H1 (cell line): ENCODE measurements around the gene KCNN4. TPM values are rescaled to one million over a fixed set of nuclear protein-coding genes. Genes with fewer than 3 reads are reported as not detected.

ENCODE experiments used
- CTCF ChIA-PET: fragments of 300-600 bp; sonication (Branson Sonifier 250); formaldehyde crosslinking; loops from one replicate; lab custom pipeline; 2021; ENCODE audit not compliant: partially characterized antibody; lab: Charles Lee
- POLR2A ChIA-PET: fragments of 300-600 bp; sonication (Branson Sonifier 250); formaldehyde crosslinking; loops from one replicate; lab custom pipeline; 2021; ENCODE audit warnings: inconsistent platforms; ENCODE audit not compliant: partially characterized antibody; lab: Charles Lee
- DNase-seq, 2 experiments: peaks; one replicate each; pipeline versions ENCODE4 v3.0.0 to v3.0.0-alpha.2; 2010 to 2022; ENCODE audit warnings: low spot score in 2 of 2, low read depth in 1 of 2, mixed read lengths in 1 of 2
- FAIRE-seq: peaks from 2 replicates; lab custom pipeline; 2011; peaks lifted over from hg19 to GRCh38; lab: Jason Lieb, UNC
- H2AFZ ChIP-seq: 2 replicates; pipeline ENCODE4 v1.8.1; 2012; ENCODE audit warnings: low read length, inconsistent platforms
- H2AK5ac ChIP-seq: 2 replicates; pipeline ENCODE4 v1.6.1; 2013; ENCODE audit warnings: low read depth, low read length
- H2BK120ac ChIP-seq: replicated peaks from 2 replicates; pipeline ENCODE3; 2013; ENCODE audit warnings: low read depth, low read length, inconsistent platforms
- H2BK12ac ChIP-seq: 2 replicates; pipeline ENCODE4 v1.6.1; 2013; ENCODE audit warnings: low read depth, low read length
- H2BK15ac ChIP-seq: 2 replicates; pipeline ENCODE4 v1.6.1; 2013; ENCODE audit warnings: low read length
- H2BK20ac ChIP-seq: 2 replicates; pipeline ENCODE4 v1.6.1; 2013; ENCODE audit warnings: low read length
- H2BK5ac ChIP-seq: 2 replicates; pipeline ENCODE4 v1.6.1; 2013; ENCODE audit warnings: low read depth, low read length
- H3K14ac ChIP-seq: 2 replicates; pipeline ENCODE4 v1.6.1; 2013; ENCODE audit warnings: inconsistent platforms; ENCODE audit not compliant: insufficient read length
- H3K18ac ChIP-seq: 2 replicates; pipeline ENCODE4 v1.6.1; 2013; ENCODE audit warnings: low read length; ENCODE audit errors: extremely low read depth
- H3K23ac ChIP-seq: 2 replicates; pipeline ENCODE4 v1.6.1; 2013; ENCODE audit warnings: inconsistent platforms; ENCODE audit not compliant: insufficient read length
- H3K23me2 ChIP-seq: 2 replicates; pipeline ENCODE4 v1.6.1; 2013; ENCODE audit warnings: low read depth, low read length
- H3K27ac ChIP-seq: 2 replicates; pipeline ENCODE4 v1.6.1; 2011; ENCODE audit warnings: low read depth, low read length, inconsistent platforms
- H3K27me3 ChIP-seq, 4 experiments: replicated peaks in 1 of 4; 1 replicate in 1 of 4; 2 replicates in 3 of 4; pipeline versions ENCODE4 v1.6.1 to v1.8.1; 2011 to 2013; ENCODE audit warnings: low read length in 3 of 4, mild to moderate bottlenecking in 3 of 4, inconsistent platforms in 2 of 4, mixed read lengths in 2 of 4, moderate library complexity in 1 of 4; ENCODE audit not compliant: control insufficient read depth in 3 of 4, insufficient read depth in 3 of 4; ENCODE audit errors: extremely low read depth in 1 of 4
- H3K36me3 ChIP-seq, 4 experiments: 2 replicates each; pipeline versions ENCODE4 v1.6.1 to v1.8.1; 2011 to 2013; ENCODE audit warnings: mild to moderate bottlenecking in 4 of 4, low read length in 3 of 4, moderate library complexity in 2 of 4, control low read depth in 1 of 4, inconsistent platforms in 1 of 4; ENCODE audit not compliant: insufficient read depth in 4 of 4, control insufficient read depth in 2 of 4
- H3K4ac ChIP-seq: replicated peaks from 2 replicates; pipeline ENCODE3; 2013; ENCODE audit warnings: low read length, low read depth, mixed read lengths, inconsistent platforms; ENCODE audit not compliant: insufficient read length
- H3K4me1 ChIP-seq, 4 experiments: replicated peaks in 1 of 4; 1 replicate in 1 of 4; 2 replicates in 3 of 4; pipeline versions ENCODE4 v1.6.1 to v1.8.1; 2011 to 2013; ENCODE audit warnings: low read length in 3 of 4, inconsistent platforms in 2 of 4, mixed read lengths in 1 of 4; ENCODE audit not compliant: insufficient read depth in 4 of 4, control insufficient read depth in 3 of 4
- H3K4me2 ChIP-seq, 2 experiments: 2 replicates each; pipeline versions ENCODE4 v1.6.1 to v1.8.1; 2011 to 2013; ENCODE audit warnings: low read depth in 2 of 2, low read length in 2 of 2, control low read depth in 1 of 2, inconsistent platforms in 1 of 2, mild to moderate bottlenecking in 1 of 2; ENCODE audit not compliant: insufficient read depth in 1 of 2
- H3K4me3 ChIP-seq, 4 experiments: fragments of 200-600, 300-600 bp in 1 of 4; sonication (generic), shearing (Covaris generic), sonication (Bioruptor Twin) in 1 of 4; 2 replicates each; pipeline versions ENCODE4 v1.5.1 to v1.8.1; 2011 to 2016; ENCODE audit warnings: low read length in 4 of 4, low read depth in 3 of 4, control low read depth in 2 of 4, inconsistent platforms in 2 of 4, mild to moderate bottlenecking in 2 of 4, mixed read lengths in 1 of 4, moderate library complexity in 1 of 4; ENCODE audit not compliant: insufficient read depth in 2 of 4; ENCODE audit errors: extremely low read depth in 1 of 4
- H3K56ac ChIP-seq: replicated peaks from 2 replicates; pipeline ENCODE3; 2013; ENCODE audit warnings: low read depth, mild to moderate bottlenecking, mixed read lengths, low read length, inconsistent platforms; ENCODE audit not compliant: insufficient read length
- H3K79me1 ChIP-seq: 2 replicates; pipeline ENCODE4 v1.6.1; 2013; ENCODE audit warnings: low read depth, low read length, control low read depth
- H3K79me2 ChIP-seq, 2 experiments: 2 replicates each; pipeline versions ENCODE4 v1.6.1 to v1.8.1; 2012 to 2013; ENCODE audit warnings: low read length in 2 of 2, mild to moderate bottlenecking in 2 of 2, inconsistent platforms in 1 of 2; ENCODE audit not compliant: insufficient read depth in 2 of 2, control insufficient read depth in 1 of 2
- H3K9ac ChIP-seq, 4 experiments: replicated peaks in 1 of 4; 1 replicate in 1 of 4; 2 replicates in 3 of 4; pipeline versions ENCODE4 v1.6.1 to v1.8.1; 2011 to 2013; ENCODE audit warnings: low read depth in 3 of 4, low read length in 3 of 4, control low read depth in 2 of 4, mild to moderate bottlenecking in 2 of 4, moderate library complexity in 2 of 4, inconsistent platforms in 1 of 4; ENCODE audit errors: extremely low read depth in 1 of 4
- H3K9me3 ChIP-seq, 2 experiments: 2 replicates each; pipeline versions ENCODE4 v1.6.1 to v1.8.1; 2012 to 2013; ENCODE audit warnings: mild to moderate bottlenecking in 2 of 2, moderate library complexity in 2 of 2, control low read depth in 1 of 2, inconsistent platforms in 1 of 2, low read depth in 1 of 2, low read length in 1 of 2, mixed read lengths in 1 of 2; ENCODE audit not compliant: insufficient read depth in 2 of 2
- H4K20me1 ChIP-seq, 2 experiments: replicated peaks in 1 of 2; 2 replicates each; pipeline versions ENCODE3 to v1.8.1; 2011 to 2013; ENCODE audit warnings: inconsistent platforms in 2 of 2, low read length in 2 of 2, mild to moderate bottlenecking in 1 of 2; ENCODE audit not compliant: insufficient read depth in 2 of 2, control insufficient read depth in 1 of 2
- H4K5ac ChIP-seq: 2 replicates; pipeline ENCODE4 v1.6.1; 2013; ENCODE audit warnings: low read length, low read depth, mixed read lengths, inconsistent platforms; ENCODE audit not compliant: insufficient read length
- H4K8ac ChIP-seq: 2 replicates; pipeline ENCODE4 v1.8.0; 2013; ENCODE audit warnings: mild to moderate bottlenecking, moderate library complexity, low read length, inconsistent platforms; ENCODE audit not compliant: insufficient read depth; ENCODE audit errors: extremely low read depth
- H4K91ac ChIP-seq: replicated peaks from 2 replicates; pipeline ENCODE3; 2013; ENCODE audit warnings: low read length, mixed read lengths, inconsistent platforms; ENCODE audit not compliant: insufficient read length
- BACH1 ChIP-seq: IDR thresholded peaks from 2 replicates; pipeline ENCODE4 v1.6.1; 2012; ENCODE audit warnings: low read length, improper control_type of control experiment
- CREB1 ChIP-seq: IDR thresholded peaks from 2 replicates; pipeline ENCODE4 v1.6.1; 2012; ENCODE audit warnings: inconsistent platforms
- CTBP2 ChIP-seq: IDR thresholded peaks from 2 replicates; pipeline ENCODE4 v1.7.0; 2011; ENCODE audit warnings: borderline replicate concordance, mild to moderate bottlenecking, moderate library complexity, mixed read lengths, low read length; ENCODE audit not compliant: insufficient read depth, insufficient read length
- EP300 ChIP-seq, 2 experiments: IDR thresholded peaks; 1 replicate in 1 of 2; 2 replicates in 1 of 2; pipeline ENCODE4 v1.6.1; 2011 to 2012; ENCODE audit warnings: low read depth in 2 of 2, low read length in 2 of 2, mild to moderate bottlenecking in 2 of 2, borderline replicate concordance in 1 of 2, inconsistent platforms in 1 of 2, moderate library complexity in 1 of 2
- HDAC2 ChIP-seq, 2 experiments: fragments of 300-600 bp in 1 of 2; sonication (generic) in 1 of 2; IDR thresholded peaks; 2 replicates each; pipeline ENCODE4 v1.6.1; 2011 to 2012; ENCODE audit warnings: low read depth in 2 of 2, low read length in 2 of 2, mild to moderate bottlenecking in 2 of 2, moderate library complexity in 2 of 2, borderline replicate concordance in 1 of 2, inconsistent platforms in 1 of 2
- HDAC6 ChIP-seq: IDR thresholded peaks from one replicate; pipeline ENCODE4 v1.7.1; 2012; ENCODE audit warnings: low read depth, mild to moderate bottlenecking, inconsistent platforms, low read length, moderate library complexity
- KDM1A ChIP-seq: fragments of 200-600, 300-600 bp; sonication (generic); IDR thresholded peaks from 2 replicates; pipeline ENCODE4 v1.7.1; 2016; ENCODE audit warnings: mild to moderate bottlenecking, low read length, borderline replicate concordance
- KDM5A ChIP-seq: fragments of 200-600 bp; IDR thresholded peaks from 2 replicates; pipeline ENCODE4 v1.7.1; 2012; ENCODE audit warnings: mild to moderate bottlenecking, low read length, inconsistent platforms, mixed read lengths
- PHF8 ChIP-seq: fragments of 200-600 bp; sonication (generic); conservative IDR thresholded peaks from 2 replicates; pipeline ENCODE4 v1.7.1; 2012; ENCODE audit warnings: low read depth, mild to moderate bottlenecking, inconsistent platforms, low read length, moderate library complexity
- RAD21 ChIP-seq, 2 experiments: IDR thresholded peaks in 1 of 2; conservative IDR thresholded peaks in 1 of 2; 2 replicates each; pipeline ENCODE4 v1.6.1; 2011; ENCODE audit warnings: low read depth in 2 of 2, low read length in 2 of 2, improper control_type of control experiment in 1 of 2, inconsistent platforms in 1 of 2, mild to moderate bottlenecking in 1 of 2, moderate library complexity in 1 of 2
- SIX5 ChIP-seq: IDR thresholded peaks from 2 replicates; pipeline ENCODE4 v1.6.1; 2011; ENCODE audit warnings: mild to moderate bottlenecking, low read depth, low read length
- ZNF274 ChIP-seq: IDR thresholded peaks from 2 replicates; pipeline ENCODE4 v1.7.0; 2012; ENCODE audit warnings: low read length, borderline replicate concordance; ENCODE audit errors: extremely low read depth
- WGBS, 2 experiments: shearing (Covaris generic) in 1 of 2; methylation state at CpG; one replicate each; pipeline versions ENCODE4 v1.1.6 to v1.1.7; 2013 to 2015; ENCODE audit warnings: low lambda C conversion rate in 2 of 2, mixed read lengths in 2 of 2, inconsistent platforms in 1 of 2, low coverage in 1 of 2, missing lambda C conversion rate in 1 of 2; ENCODE audit not compliant: insufficient replicate concordance in 2 of 2, insufficient coverage in 1 of 2, insufficient read length in 1 of 2; ENCODE audit errors: extremely low coverage in 1 of 2, missing lambda C conversion rate in 1 of 2; 5-methylcytosine and 5-hydroxymethylcytosine counted together
- polyA plus RNA-seq, 7 experiments: library from polyadenylated mRNA; depleted of rRNA in 3 of 7; stranded (reverse) in 5 of 7; unstranded in 2 of 7; fragments of >200 nt in 5 of 7; fragments of 200-250 nt in 2 of 7; gene quantifications; 1 replicate in 5 of 7; 2 replicates in 1 of 7; 4 replicates in 1 of 7; pipeline versions ENCODE4 v1.2.1 to v1.2.3, GENCODE V29; 2011 to 2013; ENCODE audit warnings: missing spikeins in 2 of 7, mixed read lengths in 2 of 7
- total RNA-seq: library from RNA; stranded (reverse); fragmentation: NEBNext Ultra II Directional; extraction: Animal tissue kit (Norgen Biotek cat#: 25700); gene quantifications from 2 replicates; pipeline ENCODE4 v1.2.1, GENCODE V29; 2021
- TF ChIP-seq, protein P1 (sequence below): IDR thresholded peaks from 2 replicates; pipeline ENCODE4 v1.6.1; 2012; ENCODE audit warnings: inconsistent platforms

KCNN4 gene
- total and polyA plus RNA-seq, 2 of the 8 experiments (the other 6 are each of a cell fraction or from before 2014, with no cell fraction given) = 0.78 to 1.5 TPM

DNA sequence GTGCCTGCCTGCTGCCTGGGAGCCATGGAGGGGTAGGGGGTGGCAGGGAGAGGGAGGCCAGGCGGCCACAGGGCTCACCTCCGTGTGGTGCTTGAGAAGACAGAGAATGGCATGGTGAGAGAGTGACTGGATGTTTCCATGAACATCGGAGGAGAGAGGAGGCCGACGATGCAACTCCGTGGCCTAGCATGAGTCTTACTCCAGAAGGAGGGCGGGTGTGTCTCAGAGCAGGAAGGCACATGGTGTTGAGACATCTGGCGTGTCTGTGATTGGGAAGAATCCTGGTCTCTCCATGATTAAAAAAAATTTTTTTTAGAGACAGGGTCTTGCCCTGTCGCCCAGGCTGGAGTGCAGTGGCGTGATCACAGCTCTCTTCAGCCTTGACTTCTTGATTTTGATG is 59.8 kb downstream of the KCNN4 start:
- Histone ChIP-seq H2BK120ac (no peak overlapping the region), H4K20me1 (no peaks in the 10 kb centered on the region), H3K23me2 (no peaks in the 10 kb centered on the region), H3K27ac (no peak overlapping the region), H4K8ac (no peak overlapping the region), H3K79me2 (no peaks in the 10 kb centered on the region), H3K27me3 (no peaks in the 10 kb centered on the region), H2AK5ac (no peak overlapping the region), H2BK20ac (no peak overlapping the region), H4K91ac (no peak overlapping the region), H3K14ac (no peak overlapping the region), H2BK15ac (no peak overlapping the region), H2BK5ac (no peak overlapping the region), H3K18ac (no peak overlapping the region; the same call in 1 of the 2 replicates), H3K4me3 (no peak overlapping the region), H3K23ac (no peak overlapping the region), H3K56ac (no peak overlapping the region), H3K4ac (no peak overlapping the region), H4K5ac (no peak overlapping the region), H3K79me1 (no peaks in the 10 kb centered on the region), H3K4me2 (no peak overlapping the region), H3K9ac (no peak overlapping the region), H3K9me3 (no peaks in the 10 kb centered on the region), H2AFZ (no peak overlapping the region), H2BK12ac (no peak overlapping the region), H3K4me1 (no peaks in the 10 kb centered on the region), H3K36me3 (no peaks in the 10 kb centered on the region)
- ChIA-PET POLR2A (interaction anchor here (0.9 kb wide), 1 partner anchor 15 kb away, joined by 3 read pairs; no protein-coding TSS in a partner anchor), CTCF (interaction anchor here (0.7 to 1.6 kb wide), 12 partner anchors 9 to 329 kb away, joined by 3 to 6 read pairs (median 3); no protein-coding TSS in a partner anchor)
- FAIRE-seq (no peak), DNase-seq (no peak)
- 87% methylated on average over 10 of the region's 10 CpGs; no CpG with 5 or more reads in 1 of the 2 experiments for WGBS, 2 experiments
- TF ChIP-seq RAD21 (IDR thresholded peaks at IDR 0.05 in 1 of 2, conservative IDR thresholded peaks at IDR 0.05 in 1 of 2; ENCODE audit: low read depth in 2 of 2, low read length in 2 of 2) (no peak), HDAC6 (no peak), HDAC2 (IDR thresholded peaks at IDR 0.05; ENCODE audit: borderline replicate concordance in 1 of 2, low read depth in 2 of 2, low read length in 2 of 2) (no peak), BACH1 (no peak), PHF8 (no peak), ZNF274 (no peak), KDM5A (no peak), CREB1 (no peak), CTBP2 (no peak), SIX5 (no peak), KDM1A (no peak), EP300 (IDR thresholded peaks at IDR 0.05; ENCODE audit: borderline replicate concordance in 1 of 2, low read depth in 2 of 2, low read length in 2 of 2) (no peak)
- TF ChIP-seq, protein P1, sequence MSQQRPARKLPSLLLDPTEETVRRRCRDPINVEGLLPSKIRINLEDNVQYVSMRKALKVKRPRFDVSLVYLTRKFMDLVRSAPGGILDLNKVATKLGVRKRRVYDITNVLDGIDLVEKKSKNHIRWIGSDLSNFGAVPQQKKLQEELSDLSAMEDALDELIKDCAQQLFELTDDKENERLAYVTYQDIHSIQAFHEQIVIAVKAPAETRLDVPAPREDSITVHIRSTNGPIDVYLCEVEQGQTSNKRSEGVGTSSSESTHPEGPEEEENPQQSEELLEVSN = no peak
